Mucosa of descending colon (tissue), 3 donors: ENCODE data around the gene KCNQ1OT1. TPM values are rescaled to one million over a fixed set of nuclear protein-coding genes. Genes with fewer than 3 reads are reported as not detected.

Experiments
- ATAC-seq: fragments of 200-7000 bp; cut with Tn5 transposase; one replicate; pipeline ENCODE4 v1.9.1; 2020; ENCODE audit warnings: mild to moderate bottlenecking, moderate library complexity
- DNase-seq, 3 donors: peaks; one replicate each; pipeline ENCODE4 v3.0.0-alpha.2; 2020
- H3K36me3 ChIP-seq: fragments of 200-600 bp; one replicate; pipeline ENCODE4 v1.8.0; 2021; ENCODE audit warnings: low read depth, mild to moderate bottlenecking
- H3K4me1 ChIP-seq: fragments of 200-600 bp; one replicate; pipeline ENCODE4 v1.8.0; 2021; ENCODE audit warnings: low read depth, mild to moderate bottlenecking
- H3K4me3 ChIP-seq: fragments of 200-600 bp; one replicate; pipeline ENCODE4 v1.8.0; 2021; ENCODE audit warnings: mild to moderate bottlenecking
- H3K9me3 ChIP-seq: fragments of 200-600 bp; one replicate; pipeline ENCODE4 v1.8.0; 2021; ENCODE audit warnings: mild to moderate bottlenecking
- intact Hi-C, 2 donors: fragments of 100-400 bp; cut with DNase I in 1 of 2; cut with micrococcal nuclease in 1 of 2; formaldehyde crosslinking; loops; one replicate each; pipeline versions ENCODE4 v1.11.0 to v1.11.1; 2022; cut with DNase I, micrococcal nuclease
- total RNA-seq, 3 donors: library from RNA; stranded (reverse); fragmentation: NEBNext Ultra II Directional in 2 of 3; extraction: Animal tissue kit (Norgen Biotek cat#: 25700) in 2 of 3; gene quantifications; one replicate each; pipeline versions ENCODE4 v1.2.1 to v1.2.4, GENCODE V29; 2021 to 2023
- TF ChIP-seq, protein P1 (sequence below): fragments of 200-600 bp; IDR thresholded peaks from one replicate; pipeline ENCODE4 v1.8.0; 2022; ENCODE audit warnings: antibody characterized with exemption, mild to moderate bottlenecking
- donor health status: DM: no; HTN: no; CAD: no; lungs with moderate emphysema.
- donor health status: DM: no; HTN: no; CAD: no.
- donor health status: DM: no; HTN: yes; CAD: no.

The KCNQ1OT1 gene
- total RNA-seq, 3 donors from 2014 or later = 1.5 to 1.7 (median 1.7) TPM

DNA sequence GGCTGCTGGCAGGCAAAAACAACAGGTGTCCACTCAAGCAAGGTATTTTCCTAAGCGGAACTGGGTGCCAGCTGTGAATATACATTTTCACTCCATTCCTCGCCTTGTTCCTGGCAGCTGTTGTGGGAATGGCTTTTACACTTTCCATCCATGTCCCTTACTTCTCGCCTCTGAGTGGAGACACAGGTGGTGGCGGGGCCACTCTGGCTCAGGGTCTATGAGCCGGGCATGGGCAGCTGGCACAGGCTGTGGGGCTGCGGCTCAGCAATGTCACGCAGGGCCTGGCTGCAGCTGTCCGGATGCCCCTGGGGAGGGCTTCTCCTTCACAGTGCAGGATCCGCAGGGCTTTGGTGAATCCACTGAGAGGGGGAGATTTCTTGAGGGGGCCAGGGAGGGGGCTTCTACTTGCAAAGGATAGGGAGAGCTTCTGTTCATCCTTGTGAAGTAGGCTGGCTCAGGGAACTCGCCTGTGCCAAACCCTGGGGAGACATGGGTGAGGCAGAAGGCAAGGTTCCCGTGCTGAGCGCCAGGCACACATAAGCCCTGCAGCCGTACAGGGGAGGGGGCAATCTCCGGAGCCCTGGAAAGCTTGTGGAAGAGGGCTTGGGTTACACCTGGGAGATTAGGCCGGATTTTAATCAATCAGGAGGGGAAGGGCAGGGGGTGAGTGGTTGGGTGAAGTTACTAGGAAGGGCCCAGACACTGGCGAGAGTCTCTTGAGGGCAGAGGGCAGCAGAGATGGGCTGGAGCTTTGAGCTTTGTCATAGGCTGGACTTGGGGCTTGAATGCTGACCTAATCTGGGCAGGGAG lies 45.7 kb downstream of the KCNQ1OT1 start:
- DNase-seq (no peak), ATAC-seq (no peak)
- H3K4me3 ChIP-seq = no peak overlapping the region
- H3K4me1 ChIP-seq = no peaks in the 10 kb centered on the region
- TF ChIP-seq, protein P1, sequence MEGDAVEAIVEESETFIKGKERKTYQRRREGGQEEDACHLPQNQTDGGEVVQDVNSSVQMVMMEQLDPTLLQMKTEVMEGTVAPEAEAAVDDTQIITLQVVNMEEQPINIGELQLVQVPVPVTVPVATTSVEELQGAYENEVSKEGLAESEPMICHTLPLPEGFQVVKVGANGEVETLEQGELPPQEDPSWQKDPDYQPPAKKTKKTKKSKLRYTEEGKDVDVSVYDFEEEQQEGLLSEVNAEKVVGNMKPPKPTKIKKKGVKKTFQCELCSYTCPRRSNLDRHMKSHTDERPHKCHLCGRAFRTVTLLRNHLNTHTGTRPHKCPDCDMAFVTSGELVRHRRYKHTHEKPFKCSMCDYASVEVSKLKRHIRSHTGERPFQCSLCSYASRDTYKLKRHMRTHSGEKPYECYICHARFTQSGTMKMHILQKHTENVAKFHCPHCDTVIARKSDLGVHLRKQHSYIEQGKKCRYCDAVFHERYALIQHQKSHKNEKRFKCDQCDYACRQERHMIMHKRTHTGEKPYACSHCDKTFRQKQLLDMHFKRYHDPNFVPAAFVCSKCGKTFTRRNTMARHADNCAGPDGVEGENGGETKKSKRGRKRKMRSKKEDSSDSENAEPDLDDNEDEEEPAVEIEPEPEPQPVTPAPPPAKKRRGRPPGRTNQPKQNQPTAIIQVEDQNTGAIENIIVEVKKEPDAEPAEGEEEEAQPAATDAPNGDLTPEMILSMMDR = no peak
- H3K36me3 ChIP-seq = no peaks in the 10 kb centered on the region
- intact Hi-C loops = no loop called here
- peaks cover 26% of the 10 kb centered on the region for H3K9me3 ChIP-seq

- ATAC-seq = no peak
- intact Hi-C loops = no loop called here
These were observed 46.6 kb downstream of the KCNQ1OT1 start for GRCh38 chr11:2653198-2653551.

GRCh38 chr11:2652333-2653197 lies 47.2 kb downstream of the KCNQ1OT1 start:
- DNase-seq (no peak), ATAC-seq (no peak)
- H3K9me3 ChIP-seq = peaks cover 37% of the 10 kb centered on the region
- no peak overlapping the region for H3K4me3 ChIP-seq
- intact Hi-C loops = no loop called here
- TF ChIP-seq, protein P1 = no peak
- H3K36me3 ChIP-seq = no peaks in the 10 kb centered on the region
- no peaks in the 10 kb centered on the region for H3K4me1 ChIP-seq

More at GRCh38 chr11:2653198-2653551, 46.6 kb downstream of the KCNQ1OT1 start:
- Histone ChIP-seq H3K4me1 (no peaks in the 10 kb centered on the region), H3K9me3 (peaks cover 34% of the 10 kb centered on the region), H3K36me3 (no peaks in the 10 kb centered on the region), H3K4me3 (no peak overlapping the region)
- TF ChIP-seq, protein P1 = no peak
- no peak for DNase-seq

DNA sequence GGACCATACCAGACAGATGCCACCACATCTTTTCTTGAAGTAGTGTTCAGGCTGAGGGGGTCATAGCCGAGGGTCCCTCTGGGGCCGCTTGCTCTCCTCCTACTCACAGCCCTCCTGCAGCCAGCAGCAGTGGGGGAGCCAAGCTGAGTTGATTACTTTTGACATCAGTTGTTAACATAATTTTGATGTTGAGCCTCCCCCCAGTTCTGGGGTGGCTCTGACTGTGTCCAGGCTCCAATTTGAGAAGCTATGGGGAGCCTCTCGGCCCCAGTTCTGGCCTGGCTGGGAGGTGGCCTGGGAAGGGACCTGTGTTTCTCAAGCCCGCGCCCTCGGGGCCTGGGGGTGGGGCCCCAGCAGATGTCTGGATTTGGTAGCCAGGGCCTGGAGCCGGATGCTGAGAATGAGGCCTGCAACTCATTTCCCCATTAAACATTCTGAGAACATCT lies 47.9 kb downstream of the KCNQ1OT1 start:
- H3K4me1 ChIP-seq = no peaks in the 10 kb centered on the region
- intact Hi-C loops = no loop called here
- DNase-seq = no peak
- TF ChIP-seq, protein P1 = no peak
- peaks cover 42% of the 10 kb centered on the region for H3K9me3 ChIP-seq
- ATAC-seq = no peak
- no peak overlapping the region for H3K4me3 ChIP-seq
- no peaks in the 10 kb centered on the region for H3K36me3 ChIP-seq

GRCh38 chr11:2651054-2651617 lies 48.7 kb downstream of the KCNQ1OT1 start:
- Histone ChIP-seq H3K4me1 (no peaks in the 10 kb centered on the region), H3K9me3 (peaks cover 47% of the 10 kb centered on the region), H3K4me3 (no peak overlapping the region), H3K36me3 (no peaks in the 10 kb centered on the region)
- TF ChIP-seq, protein P1 = no peak
- intact Hi-C loops = no loop called here
- DNase-seq (no peak), ATAC-seq (no peak)
